Measurements from ENCODE around the gene EXOC3L2. TPM values are rescaled to one million over a fixed set of nuclear protein-coding genes. Genes with fewer than 3 reads are reported as not detected.

The EXOC3L2 gene
- total RNA-seq, 1 experiment from 2014 or later: 0.17 TPM

GRCh38 chr19:45179892-45180370, 65.3 kb downstream of the EXOC3L2 start:
- no peak for DNase-seq (ENCODE audit: low read depth)

GRCh38 chr19:45179072-45179891, 65.9 kb downstream of the EXOC3L2 start:
- peak; percentile 74 for DNase-seq (ENCODE audit: low read depth)

- DNase-seq (ENCODE audit: low read depth): peak; percentile 100
Observed at GRCh38 chr19:45178262-45179071, 66.7 kb downstream of the EXOC3L2 start, which contains the start of gene BLOC1S3. Gene BLOC1S3 (plus strand): TSS chr19:45178784. CDS start chr19:45179297, 513 bp downstream.

GRCh38 chr19:45177817-45178261, 67.4 kb downstream of the EXOC3L2 start, which contains the start of gene TRAPPC6A:
Gene TRAPPC6A (minus strand): TSS chr19:45178237. CDS start chr19:45178218, 19 bp downstream.
- DNase-seq (ENCODE audit: low read depth): peak; percentile 81

- DNase-seq (ENCODE audit: low read depth): no peak
Observed at GRCh38 chr19:45175515-45176345, 69.5 kb downstream of the EXOC3L2 start.

- DNase-seq (ENCODE audit: low read depth): peak; percentile 96
Observed at GRCh38 chr19:45173816-45174215, 71.4 kb downstream of the EXOC3L2 start.

- DNase-seq (ENCODE audit: low read depth): no peak
Observed at GRCh38 chr19:45172611-45173208, 72.5 kb downstream of the EXOC3L2 start.

- no peak for DNase-seq (ENCODE audit: low read depth)
Observed at GRCh38 chr19:45172173-45172572, 73.0 kb downstream of the EXOC3L2 start.

GRCh38 chr19:45171211-45171623, 74.0 kb downstream of the EXOC3L2 start:
- DNase-seq (ENCODE audit: low read depth): peak; percentile 57

GRCh38 chr19:45170146-45171106, 74.8 kb downstream of the EXOC3L2 start:
- DNase-seq (ENCODE audit: low read depth): no peak

GRCh38 chr19:45169602-45170001, 75.6 kb downstream of the EXOC3L2 start:
- no peak for DNase-seq (ENCODE audit: low read depth)

- DNase-seq (ENCODE audit: low read depth): no peak
Observed at GRCh38 chr19:45168767-45169351, 76.3 kb downstream of the EXOC3L2 start.

GRCh38 chr19:45166723-45167252, 78.4 kb downstream of the EXOC3L2 start:
- no peak for DNase-seq (ENCODE audit: low read depth)

- DNase-seq (ENCODE audit: low read depth): peak; percentile 84
Observed at GRCh38 chr19:45164577-45165335, 80.5 kb downstream of the EXOC3L2 start.

- DNase-seq (ENCODE audit: low read depth): no peak
Observed at GRCh38 chr19:45163751-45164460, 81.3 kb downstream of the EXOC3L2 start.

- no peak for DNase-seq (ENCODE audit: low read depth)
Observed at GRCh38 chr19:45163156-45163555, 82.1 kb downstream of the EXOC3L2 start.

GRCh38 chr19:45162608-45163143, 82.5 kb downstream of the EXOC3L2 start:
- DNase-seq (ENCODE audit: low read depth): no peak

Measured in Daoy (cell line).